SU-DHL-6 (cell line): ENCODE measurements around the gene SLC51B.

Experiments used
- CTCF ChIP-seq: fragments of 200-600 bp; sonication (generic); IDR thresholded peaks from one replicate; pipeline ENCODE4 v1.5.1; 2017; ENCODE audit warnings: antibody characterized with exemption, mild to moderate bottlenecking, low read length, moderate library complexity; ENCODE audit not compliant: insufficient read depth, poor library complexity, severe bottlenecking
- EZH2phosphoT487 ChIP-seq: fragments of 200-600 bp; sonication (generic), shearing (Covaris generic); conservative IDR thresholded peaks from 2 replicates; pipeline ENCODE4 v1.6.1; 2018; ENCODE audit warnings: mild to moderate bottlenecking, antibody characterized with exemption, low read length, moderate library complexity, mixed read lengths

- TF ChIP-seq CTCF: no peak
- no peak for TF ChIP-seq EZH2phosphoT487
Observed at GRCh38 chr15:65056106-65056505, 10.9 kb downstream of the SLC51B start.
